GM18951 (cell line): ENCODE results near the gene CALR3.
"Not testable (repeated sequence)": the region's sequence is repeated elsewhere in the genome, so short reads cannot be mapped to it uniquely, and the experiment has no call there.

Experiments used
- POLR2A ChIP-seq: IDR thresholded peaks from 4 replicates; pipeline ENCODE4 v1.6.1; 2011; ENCODE audit warnings: mild to moderate bottlenecking; ENCODE audit not compliant: insufficient read length, insufficient read depth; ENCODE audit errors: extremely low read depth
- in situ Hi-C: fragments of 300-500 bp; cut with MboI; formaldehyde crosslinking; loops from one replicate; pipeline ENCODE4 v1.12.0; 2022; ENCODE audit warnings: low sequenced_read_pairs, mixed read lengths, inconsistent platforms; ENCODE audit not compliant: unreplicated experiment

Gene CALR3

DNA sequence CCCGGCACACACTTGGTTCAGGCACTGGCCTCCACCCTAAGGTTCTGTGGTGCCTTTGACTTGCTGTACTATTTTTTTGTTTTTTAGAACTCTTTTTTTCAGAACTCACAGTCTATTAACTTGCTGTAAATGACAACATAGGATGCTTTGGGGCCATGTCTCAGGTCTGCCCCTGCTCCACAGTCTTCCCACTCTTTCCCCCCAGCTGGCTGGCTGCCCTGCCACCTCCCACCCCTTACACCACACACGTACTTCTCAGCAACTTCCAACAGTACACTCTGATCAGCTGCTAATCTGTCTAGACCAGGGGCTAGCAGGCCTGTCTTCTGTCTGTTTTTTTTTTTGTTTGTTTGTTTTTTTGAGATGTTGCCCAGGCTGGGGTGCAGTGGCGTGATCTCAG is 8.3 kb upstream of the CALR3 start:
- in situ Hi-C loops = no loop called here
- no peak for TF ChIP-seq POLR2A

DNA sequence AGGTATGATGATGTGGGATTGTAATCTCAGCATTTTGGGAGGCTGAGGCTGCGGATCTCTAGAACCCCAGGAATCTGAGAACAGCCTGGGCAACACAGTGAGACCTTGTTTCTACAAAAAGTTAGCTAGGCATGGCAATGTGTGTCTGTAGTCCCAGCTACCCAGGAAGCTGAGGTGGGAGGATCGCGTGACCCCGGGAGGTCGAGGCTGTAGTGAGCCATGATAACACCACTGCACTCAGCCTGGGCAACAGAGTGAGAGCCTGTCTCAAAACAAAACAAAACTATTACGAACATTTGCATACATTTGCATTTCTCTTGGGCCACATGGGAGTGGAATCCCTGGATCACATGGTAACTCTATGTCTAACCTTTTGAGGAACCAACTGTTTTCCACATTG is 1.9 kb upstream of the CALR3 start:
- TF ChIP-seq POLR2A = no peak
- in situ Hi-C loops = no loop called here

DNA sequence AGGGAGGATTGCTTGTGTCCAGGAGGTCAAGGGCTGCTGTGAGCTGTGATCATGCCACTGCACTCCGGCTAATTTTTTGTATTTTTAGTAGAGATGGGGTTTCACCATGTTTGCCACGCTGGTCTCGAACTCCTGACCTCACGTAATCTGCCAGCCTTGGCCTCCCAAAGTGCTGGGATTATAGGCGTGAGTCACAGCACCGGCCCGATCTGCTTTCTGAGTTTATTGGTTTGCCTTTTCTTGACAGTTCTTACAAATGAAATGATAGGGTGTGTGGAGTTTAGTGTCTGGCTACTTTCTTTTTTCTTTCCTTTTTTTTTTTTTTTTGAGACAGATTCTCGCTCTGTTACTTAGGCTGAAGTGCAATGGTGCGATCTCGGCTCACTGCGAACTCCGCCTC is 1.1 kb upstream of the CALR3 start:
- no peak for TF ChIP-seq POLR2A
- in situ Hi-C loops = no loop called here

DNA sequence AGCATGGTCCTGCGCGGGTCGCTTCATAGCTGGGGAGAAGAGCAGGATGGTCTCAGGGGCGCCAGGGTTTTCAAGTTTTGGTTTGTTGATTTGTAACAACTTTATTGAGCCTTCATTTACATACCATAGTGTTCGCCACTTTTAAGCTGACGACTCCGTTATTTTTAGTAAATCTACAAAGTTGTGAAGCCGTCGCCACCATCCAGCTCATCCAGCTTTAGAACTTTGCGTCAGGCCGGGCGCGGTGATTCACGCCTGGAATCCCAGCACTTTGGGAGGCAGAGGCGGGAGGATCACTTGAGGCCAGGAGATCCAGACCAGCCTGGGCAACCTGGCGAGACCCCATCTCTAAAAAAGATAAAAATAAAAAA is 631 bp upstream of the CALR3 start:
- no peak for TF ChIP-seq POLR2A
- in situ Hi-C loops = no loop called here

DNA sequence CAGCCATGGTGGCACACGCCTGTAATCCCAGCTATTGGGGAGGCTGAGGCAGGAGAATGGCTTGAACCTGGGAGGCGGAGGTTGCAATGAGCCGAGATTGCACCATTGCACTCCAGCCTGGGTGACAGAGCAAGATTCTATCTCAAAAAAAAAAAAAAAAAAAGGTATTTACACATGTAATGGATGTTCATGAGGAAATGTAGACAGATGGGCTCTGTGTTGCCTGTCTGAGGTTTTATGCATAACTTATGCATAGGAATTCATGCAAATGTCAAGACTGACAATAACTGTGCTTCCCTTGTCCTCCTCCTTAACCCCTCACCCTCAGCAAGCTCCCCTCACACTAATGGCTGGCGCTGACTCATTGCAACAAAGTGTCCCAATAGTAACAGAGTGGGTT is 9.5 kb downstream of the CALR3 start:
- in situ Hi-C loops = not testable (repeated sequence)

DNA sequence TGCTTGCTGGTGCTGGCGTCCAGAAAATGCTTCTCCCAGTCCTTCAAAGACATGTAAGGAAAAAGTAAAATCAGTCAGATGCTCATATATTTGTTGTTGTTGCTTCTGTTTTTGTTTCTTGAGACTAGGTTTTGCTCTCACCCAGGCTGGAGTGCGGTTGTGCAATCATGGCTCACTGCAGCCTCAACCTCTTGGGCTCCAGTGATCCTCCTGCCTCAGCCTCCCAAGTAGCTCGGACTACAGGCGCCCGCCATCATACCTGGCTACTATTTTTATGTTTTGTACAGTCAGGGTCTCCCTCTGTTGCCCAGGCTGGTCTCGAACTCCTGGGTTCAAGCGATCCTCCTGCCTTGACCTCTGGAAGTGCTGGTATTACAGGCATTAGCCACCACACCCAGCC is 13.2 kb downstream of the CALR3 start:
- TF ChIP-seq POLR2A = no peak
- in situ Hi-C loops = no loop called here

DNA sequence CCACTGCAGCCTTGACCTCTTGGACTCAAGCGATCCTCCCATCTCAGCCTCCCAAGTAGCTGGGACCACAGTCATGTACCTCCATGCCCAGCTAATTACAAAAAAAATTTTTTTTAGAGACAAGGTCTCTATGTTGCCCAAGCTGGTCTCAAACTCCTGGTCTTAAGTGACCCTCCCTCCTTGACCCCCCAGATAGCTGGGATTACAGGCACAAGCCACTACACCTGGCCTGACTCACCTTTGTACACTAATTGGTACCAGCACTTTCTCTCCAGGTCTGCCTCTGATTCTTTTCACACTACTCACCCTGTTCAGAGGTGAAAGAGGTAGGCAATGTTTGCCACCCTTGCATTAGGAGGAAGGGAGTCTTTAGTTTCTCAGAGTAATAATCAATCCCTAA is 18.7 kb downstream of the CALR3 start:
- in situ Hi-C loops = no loop called here
- no peak for TF ChIP-seq POLR2A

DNA sequence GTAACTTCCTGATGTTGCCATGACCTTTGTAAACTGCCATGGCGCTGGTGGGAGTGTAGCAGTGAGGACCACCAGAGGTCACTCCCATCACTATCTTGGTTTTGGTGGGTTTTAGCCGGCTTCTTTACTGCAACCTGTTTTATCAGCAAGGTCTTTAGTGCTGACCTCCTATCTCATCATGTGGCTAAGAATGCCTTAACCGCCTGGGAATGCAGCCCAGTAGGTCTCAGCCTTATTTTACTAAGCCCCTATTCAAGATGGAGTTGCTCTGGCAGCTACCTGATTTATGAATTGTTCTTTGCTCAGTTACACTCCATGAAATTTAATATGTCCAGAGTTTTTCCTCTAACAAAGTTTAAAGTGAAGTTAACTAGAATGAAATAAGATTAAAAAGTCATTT is 19.6 kb downstream of the CALR3 start:
- no peak for TF ChIP-seq POLR2A
- in situ Hi-C loops = no loop called here

DNA sequence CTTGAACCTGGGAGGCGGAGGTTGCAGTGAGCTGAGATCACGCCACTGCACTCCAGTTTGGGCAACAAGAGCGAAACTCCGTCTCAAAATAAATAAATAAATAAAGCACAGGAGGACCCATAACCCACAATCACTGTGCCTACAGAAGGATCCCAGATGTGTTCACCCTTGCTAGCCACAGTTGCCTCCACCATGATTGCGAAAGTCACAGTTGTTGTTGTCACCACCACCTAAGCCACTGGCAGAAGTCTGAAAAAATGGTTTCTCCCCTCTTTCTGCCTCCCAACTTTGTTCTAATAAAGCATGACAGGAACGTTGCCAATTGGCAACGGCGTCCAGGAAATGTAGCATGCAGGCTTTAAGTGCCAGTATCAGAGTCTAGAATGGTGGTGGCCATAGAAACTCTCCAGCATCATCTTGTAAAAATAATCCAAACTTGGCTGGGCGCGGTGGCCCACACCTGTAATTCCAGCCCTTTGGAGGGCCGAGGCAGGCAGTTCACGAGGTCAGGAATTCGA is 22.0 kb downstream of the CALR3 start:
- no peak for TF ChIP-seq POLR2A
- in situ Hi-C loops = no loop called here

DNA sequence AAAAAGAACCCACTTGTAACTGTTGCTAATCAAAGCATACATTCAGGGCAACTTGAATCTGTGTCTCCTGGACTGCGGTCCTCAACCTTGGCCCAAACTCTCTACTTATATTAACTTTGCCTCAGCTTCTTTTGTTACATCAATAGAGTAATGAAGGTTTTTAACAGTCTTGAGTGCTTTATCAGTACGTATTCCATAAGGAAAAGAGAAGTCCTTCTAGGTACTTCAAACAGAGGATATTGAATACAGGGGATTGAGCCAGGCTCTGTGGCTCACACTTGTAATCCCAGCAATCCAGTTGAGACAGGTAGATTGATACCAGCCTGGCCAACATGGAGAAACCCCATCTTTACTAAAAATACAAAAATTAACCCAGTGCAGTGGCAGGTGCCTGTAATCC is 23.0 kb downstream of the CALR3 start:
- in situ Hi-C loops = no loop called here

DNA sequence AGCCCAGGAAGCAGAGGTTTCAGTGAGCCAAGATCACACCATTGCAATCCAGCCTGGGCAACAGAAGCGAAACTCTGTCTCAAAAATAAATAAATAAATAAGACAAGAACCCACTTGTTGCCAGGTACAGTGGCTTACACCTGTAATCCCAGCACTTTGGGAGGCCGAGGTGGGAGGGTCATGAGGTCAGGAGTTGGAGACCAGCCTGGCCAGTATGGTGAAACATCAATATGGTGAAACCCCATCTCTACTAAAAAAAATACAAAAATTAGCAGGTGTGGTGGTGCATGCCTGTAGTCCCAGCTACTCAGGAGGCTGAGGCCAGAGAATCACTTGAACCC is 23.4 kb downstream of the CALR3 start:
- in situ Hi-C loops = not testable (repeated sequence)

More for the DNA sequence above, 23.0 kb downstream of the CALR3 start:
- no peak for TF ChIP-seq POLR2A

DNA sequence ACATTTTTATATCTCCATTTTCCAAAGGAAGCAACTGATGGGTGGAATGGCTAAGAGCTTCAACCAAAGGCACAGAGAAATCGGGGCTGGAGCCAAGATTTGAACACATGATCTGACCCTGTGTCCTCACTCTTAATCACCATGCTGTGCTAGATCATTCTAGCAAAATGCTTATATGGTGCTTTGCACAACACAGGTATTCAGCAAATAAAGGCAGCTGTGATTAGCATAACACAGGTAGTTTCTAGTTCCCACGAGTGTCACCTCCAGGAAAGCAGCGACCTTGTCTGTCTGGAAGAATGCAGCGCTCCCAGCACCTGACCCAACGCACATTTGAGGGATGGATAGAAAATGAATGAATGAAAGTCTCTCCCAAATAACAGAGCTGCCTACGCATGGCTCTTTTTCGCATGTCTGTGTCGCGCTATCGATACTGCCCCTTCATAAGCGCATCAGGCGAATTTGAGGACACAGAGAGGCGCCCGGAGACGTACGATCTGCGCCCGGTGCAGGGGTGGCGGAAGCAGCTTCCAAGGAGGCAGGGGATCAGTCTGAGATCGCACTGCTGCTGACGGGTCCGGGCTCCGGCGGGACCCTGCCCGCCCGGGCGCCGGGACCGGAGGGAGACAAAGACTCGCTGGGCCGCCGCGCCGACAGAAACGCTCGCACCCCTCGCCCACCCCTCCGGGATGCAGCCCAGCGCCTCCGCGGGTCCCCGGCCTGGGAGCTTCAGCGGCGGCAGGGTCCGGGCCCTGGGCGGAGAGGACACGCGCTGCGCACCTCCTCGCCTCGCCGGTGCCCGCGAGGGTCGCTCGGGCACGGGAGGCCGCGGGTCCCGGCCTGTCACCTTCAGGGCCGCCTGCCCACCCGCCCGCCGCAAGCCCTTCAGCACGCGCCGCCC is 24.8 kb downstream of the CALR3 start:
- TF ChIP-seq POLR2A = no peak
- in situ Hi-C loops = no loop called here

DNA sequence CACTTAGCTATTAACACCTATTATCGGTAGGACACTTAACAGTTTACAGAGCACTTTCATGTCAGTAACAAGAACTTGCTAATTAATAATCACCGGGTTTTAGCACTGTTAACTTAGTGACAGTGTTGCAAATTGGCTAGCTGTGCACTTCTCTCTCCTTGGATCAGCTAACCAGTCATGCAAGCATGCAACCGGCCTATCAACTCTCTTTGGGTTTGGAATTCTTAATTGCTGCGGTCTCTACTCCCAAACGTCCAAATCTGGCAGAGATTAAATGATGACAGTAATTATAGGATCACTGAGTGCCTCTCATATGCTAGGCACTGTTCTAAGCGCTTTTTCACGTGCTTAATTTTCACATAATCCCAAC is 25.4 kb downstream of the CALR3 start:
- TF ChIP-seq POLR2A = no peak
- in situ Hi-C loops = no loop called here

DNA sequence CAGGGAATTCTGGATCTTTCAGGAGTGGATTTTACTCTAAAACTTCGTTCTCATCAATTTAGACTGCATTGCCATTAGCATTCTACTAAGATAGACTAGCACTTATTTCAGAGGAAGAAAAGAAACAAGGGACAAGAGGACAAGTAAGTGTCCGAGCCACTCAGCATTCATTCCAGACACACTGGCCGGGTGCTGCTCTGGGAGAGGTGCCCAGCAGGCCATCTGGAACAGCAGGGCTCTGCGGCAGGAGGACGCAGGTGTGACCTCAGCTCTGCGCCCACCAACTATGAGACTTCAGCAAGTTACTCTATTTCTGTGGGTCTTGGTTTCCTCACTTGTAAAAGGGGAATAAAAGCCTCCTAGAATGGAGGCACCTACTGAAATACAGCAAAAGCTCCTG is 28.4 kb downstream of the CALR3 start:
- in situ Hi-C loops = no loop called here
- no peak for TF ChIP-seq POLR2A

DNA sequence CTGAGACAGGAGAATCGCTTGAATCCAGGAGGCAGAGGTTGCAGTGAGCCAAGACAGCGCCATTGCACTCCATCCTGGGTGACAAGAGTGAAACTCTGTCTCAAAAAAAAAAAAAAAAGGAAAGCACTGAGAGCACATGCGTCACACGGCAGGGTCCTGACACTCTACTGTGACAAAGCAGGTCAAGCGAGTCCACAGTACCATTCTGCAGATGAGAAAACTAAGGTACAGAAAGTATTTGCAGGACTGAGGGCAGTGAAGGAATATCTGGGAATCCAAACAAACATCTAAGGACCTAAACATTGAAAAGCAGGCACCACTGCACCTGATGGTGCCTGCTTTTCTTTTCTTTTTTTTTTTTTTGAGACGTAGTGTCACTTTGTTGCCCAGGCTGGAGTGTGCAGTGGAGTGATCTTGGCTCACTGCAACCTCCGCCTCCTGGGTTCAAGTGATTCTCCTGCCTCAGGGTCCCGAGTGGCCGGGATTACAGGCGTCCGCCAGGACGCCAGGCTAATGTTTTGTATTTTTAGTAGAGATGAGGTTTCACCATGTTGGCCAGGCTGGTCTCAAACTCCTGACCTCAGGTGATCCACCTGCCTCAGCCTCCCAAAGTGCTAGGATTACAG is 29.1 kb downstream of the CALR3 start:
- in situ Hi-C loops = not testable (repeated sequence)
